SKM-1 (cell line): ENCODE results near the gene GPD2.

Source experiments
- DNase-seq: peaks from one replicate; lab custom pipeline; 2025; ENCODE audit not compliant: unreplicated experiment; lab: John Stamatoyannopoulos, UW

Gene GPD2

DNA sequence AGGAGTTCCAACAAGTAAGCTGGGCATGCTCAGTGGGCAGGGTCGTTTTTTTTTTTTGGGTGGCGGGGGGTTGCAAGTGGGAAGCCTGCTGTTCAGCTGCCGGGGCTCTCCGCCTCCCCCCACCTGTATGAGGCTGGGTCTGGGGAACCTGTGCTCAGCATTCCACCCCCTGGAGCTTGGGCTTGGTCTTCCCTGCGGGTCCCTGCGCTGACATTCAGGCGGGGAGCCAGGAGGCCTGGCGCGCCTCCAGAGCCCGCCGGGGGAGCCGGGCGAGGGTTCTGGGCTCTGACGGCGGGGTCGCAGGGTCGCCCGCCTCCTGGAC is 822 bp upstream of the GPD2 start:
- no peak for DNase-seq

DNA sequence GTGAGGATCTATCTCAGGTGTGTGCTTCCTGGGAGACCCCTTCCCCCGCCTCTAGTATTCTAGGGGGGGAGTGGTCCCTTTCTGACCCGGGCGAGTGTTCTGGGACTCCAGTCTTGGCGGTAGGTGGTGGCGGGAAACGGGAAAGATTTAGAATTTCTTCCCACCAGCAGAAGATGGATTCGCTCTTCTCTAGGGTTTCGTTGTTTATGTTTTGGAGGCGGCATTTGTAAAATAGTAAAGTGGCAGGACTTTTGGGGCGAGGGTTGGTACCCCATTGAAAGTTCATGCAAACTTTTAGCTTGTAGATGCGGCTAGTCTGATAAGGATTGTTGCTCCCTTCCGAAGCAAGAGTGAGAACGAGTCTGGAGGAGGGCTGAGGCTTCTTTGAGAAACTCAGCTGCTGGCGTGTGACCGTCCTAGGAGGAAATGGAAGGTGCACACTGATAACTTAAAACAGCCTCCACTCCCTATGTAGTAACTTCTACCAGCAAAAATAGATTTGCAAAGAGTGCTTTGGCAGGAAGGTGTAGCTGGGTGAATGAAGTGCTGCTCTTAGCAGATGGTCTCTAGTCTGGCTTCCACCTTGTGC is 412 bp downstream of the GPD2 start:
- DNase-seq = no peak

DNA sequence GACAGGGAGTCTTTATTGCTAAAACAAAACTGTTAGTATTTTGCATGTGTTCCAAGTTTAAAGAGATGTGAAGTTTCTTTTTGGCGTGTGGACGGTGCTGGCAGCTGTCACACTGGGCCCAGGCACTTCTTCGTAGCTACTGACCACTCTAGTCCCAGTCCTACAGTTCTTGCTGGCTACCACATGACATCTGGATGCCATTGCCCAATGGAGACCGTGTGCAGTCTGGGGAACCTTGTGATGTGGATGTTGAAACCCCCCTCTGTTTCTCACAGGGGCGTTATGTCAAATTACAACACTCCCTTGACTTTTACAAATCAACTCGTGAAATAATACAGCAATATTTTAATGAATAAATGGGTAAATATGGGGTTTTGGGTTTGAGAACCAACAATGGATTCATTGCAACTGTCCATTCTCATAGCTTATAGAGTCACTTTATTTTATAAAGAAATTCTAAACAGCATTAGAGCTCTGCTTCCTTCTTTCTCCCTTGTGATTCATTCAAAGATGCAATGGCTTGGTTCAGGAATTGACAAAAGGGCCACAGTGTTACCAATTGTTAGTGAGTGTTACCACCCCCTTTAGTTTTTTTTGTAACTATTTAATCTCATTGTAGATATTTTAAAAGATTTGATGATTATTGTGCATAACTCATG is 1.2 kb downstream of the GPD2 start:
- peak; percentile 45 for DNase-seq

DNA sequence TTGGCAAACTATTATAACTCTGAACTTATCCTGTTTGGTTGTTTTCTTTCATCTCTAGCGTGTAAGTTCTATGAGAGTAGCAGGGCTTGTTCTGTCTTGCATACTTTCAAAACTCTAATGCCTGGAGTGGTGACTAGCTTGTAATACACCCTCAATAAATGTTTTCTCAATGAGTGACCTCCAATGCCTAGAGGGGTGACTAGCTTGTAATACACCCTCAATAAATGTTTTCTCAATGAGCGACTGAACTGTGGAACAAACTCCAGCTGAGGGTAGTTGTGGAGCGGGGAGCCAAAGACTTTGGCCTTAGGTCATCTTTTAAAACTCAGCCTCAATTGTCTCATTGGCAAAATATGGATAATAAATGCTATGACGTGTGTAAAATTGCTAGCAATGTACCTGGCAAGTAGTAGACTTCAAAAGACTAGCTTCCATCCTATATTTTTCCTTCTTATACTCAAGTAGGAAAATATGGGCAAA is 1.8 kb downstream of the GPD2 start:
- DNase-seq = no peak

DNA sequence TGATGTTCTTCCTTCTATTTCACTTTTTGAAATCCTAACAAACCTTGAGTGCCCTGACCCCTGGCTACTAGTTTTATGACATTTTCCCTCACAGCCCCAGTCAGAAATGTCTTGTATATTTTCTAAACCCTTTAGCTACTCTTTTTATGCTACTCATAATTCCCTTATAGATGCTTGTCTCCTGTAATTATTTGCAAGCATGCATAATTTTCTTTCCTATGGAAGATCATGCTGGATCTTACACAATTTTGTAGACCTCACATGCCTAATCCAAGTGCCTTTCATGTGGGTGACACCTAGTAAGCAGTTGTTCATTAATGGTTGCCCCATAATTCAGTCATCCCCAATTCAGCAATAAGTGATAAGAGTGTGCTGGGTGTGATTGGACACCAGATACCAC is 6.9 kb downstream of the GPD2 start:
- DNase-seq = no peak

DNA sequence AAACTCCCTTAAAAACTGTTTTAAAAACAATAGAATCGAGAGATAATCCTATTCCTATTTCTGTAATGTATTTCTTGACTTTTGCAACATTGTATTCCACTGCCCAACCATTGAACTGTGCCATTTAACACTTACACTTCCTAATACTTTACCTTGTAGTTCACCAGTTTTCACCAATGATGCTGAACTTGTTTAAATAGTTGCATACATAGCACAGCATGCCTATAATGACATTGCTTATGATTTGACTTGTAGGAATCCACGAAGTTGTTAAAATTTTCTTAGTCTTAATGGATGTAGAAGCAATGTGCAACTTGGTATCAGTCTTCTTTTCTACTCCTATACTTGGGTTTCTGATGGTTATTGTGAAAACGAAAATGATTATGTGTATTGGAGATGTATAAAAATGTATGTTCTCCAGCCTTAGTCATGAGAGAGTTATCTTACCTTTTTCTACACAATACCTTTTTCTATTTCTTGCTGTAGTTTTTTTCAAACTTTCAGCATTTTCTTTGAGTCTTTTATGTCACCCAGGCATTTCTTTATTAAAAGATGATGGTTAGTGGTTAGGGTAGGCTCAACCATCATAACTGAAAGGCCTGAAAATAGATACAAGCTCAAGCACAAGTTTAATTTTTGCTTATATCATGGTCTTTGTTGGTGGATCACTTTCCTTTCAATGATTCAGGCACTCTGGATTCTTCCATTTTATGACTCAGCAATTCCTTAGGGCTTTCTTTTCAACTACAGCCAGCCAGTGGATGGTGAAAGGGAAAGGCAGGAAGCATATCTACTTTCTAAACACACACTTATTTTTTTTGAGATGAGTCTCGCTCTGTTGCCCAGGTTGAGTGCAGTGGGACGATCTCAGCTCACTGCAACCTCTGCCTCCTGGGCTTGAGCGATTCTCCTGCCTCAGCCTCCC is 9.4 kb downstream of the GPD2 start:
- no peak for DNase-seq

DNA sequence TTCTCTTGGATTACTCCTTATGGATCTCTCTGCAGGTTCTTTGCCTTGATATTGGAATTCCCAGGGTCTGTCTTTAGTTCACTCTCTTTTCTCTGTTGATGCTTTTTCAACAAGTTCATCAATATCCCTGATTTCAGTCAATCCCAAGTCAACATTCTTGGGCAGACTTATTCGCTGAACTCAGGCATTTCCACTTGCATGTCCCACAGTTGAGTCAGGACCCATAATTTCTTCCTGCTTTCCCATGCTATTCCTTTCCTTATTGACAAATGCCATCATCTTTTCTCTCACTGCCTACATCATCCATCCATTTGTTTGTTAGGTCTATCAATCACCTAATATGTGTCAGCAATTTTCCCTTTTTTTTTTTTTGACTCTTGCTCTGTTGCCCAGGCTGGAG is 11.6 kb downstream of the GPD2 start:
- no peak for DNase-seq

DNA sequence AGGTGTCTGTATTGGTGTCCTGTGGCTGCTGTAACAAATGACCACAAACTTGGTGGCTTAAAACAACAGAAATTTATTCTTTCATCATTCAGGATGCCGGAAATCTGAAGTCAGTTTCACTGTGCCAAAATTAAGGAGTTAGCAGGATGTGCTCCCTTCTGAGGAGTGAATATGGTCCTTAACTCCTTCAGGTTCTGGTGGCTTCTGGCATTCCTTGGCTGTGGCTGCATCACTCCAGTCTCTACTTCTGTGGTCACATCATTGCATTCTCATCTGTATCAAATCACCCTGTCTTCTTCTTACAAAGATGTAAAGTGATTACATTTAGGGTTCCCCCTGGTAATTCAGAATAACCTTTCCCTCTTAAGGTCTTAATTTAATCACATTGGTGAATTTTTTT is 12.6 kb downstream of the GPD2 start:
- DNase-seq = no peak

DNA sequence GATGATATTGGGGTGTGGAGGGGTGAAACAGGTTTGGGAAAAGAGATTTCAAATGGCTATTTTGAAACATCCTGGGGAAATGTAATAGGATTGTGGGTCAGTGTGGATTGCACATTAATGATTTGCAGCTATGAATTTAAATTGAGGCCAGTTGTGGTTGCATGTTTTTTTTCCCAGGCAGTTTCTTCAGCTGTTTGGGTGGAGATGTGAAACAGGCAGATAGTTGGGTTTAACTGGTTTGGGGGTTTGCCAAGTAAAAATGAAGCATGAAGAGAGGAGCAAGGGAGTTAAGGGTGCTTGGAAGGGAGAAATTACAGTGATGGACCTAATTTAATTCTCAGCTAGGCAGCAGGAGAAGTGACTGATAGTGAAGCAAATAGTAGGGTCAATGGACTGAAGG is 16.8 kb downstream of the GPD2 start:
- no peak for DNase-seq

DNA sequence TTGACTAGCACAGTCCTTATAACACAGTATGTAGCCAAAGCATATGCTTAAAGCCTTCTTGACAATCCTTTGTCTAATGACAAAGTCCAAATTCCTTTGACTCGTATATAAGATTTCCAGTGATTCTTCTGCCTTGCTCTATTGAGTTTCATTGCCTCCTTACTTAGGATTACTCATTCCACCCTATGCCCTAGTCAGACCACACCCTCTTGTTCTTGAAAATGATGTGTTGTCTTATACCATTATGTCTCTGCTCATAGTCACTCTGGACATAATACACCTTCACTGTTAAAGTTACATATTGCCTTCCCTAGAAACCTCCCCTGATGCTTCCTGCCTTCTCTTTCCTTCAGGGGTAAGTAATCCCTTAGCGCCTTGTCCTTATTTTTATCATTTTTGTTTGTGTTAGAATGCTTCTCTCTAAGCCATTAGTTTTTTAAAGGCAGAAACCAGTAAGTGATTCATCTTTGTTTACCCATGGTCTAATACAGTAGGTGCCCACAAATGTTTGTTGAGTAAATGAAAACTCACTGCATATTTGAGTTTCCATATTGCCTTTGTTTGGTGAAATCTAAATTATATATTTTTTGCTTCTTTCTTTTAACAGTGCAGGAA is 19.3 kb downstream of the GPD2 start:
- DNase-seq = no peak

DNA sequence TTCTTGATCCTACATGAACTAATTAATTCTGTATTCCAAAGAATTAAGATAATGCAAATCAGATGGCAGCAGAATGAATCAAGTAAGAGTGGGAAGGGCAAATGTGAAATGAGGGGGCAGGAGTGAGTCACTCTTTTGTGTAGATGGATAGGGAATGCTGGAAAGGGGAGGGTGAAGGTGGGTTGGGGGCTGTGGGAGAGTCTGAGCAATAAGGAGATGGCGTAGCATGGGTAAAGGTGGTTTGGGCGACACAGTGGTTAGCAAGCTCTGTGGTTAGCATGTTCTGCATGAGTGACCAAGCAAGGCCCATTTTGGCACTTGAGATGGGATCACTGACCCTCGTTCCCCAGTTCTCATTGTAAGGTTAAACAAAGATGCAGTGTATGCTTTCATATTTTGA is 20.4 kb downstream of the GPD2 start:
- no peak for DNase-seq

DNA sequence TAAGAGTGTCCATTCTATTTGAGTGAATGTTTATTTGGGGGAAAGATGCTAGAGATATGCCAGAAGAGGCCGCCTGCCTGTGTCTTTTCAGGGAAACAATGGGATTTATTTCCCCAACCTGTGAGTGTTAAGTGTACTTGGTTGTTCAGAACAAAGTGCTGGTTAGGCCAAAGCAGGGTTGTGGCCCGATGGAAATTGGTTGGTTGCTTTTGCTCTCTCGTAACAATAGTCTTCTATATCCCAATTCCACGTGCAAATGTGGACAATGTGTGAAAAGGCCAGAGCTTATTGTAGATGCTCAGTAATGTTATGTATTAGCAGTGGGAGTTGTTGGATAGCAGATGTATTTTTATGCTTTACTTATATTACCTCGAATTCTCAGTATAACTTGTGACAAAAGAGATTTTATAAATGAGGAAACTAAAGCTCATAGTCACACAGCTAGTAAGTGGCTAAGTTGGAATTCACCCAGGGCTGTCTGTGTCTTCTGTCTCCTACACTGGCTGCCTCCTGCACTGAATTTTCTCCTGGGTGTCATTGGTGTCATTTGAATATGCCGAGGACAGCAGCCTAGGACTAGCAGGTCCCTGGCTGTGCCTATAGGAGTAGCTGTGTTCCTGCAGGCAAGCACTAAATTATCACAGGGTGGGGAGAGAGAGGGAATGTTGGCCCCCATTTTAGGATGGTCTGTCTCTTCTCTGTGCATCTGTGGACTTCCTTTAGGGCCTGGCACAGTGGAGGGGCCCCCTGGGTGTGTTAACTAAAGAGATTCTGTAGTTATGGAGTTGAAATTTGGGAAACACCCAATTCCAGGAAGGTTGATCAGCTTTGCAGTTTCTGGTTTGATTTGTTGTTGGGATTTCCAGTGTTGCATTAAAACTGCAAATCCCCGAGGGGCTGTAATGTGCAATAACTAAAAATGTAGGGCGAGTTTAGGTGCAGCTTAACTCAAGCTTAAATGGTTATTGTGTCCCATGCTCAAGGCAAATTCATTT is 21.6 kb downstream of the GPD2 start:
- DNase-seq = no peak

DNA sequence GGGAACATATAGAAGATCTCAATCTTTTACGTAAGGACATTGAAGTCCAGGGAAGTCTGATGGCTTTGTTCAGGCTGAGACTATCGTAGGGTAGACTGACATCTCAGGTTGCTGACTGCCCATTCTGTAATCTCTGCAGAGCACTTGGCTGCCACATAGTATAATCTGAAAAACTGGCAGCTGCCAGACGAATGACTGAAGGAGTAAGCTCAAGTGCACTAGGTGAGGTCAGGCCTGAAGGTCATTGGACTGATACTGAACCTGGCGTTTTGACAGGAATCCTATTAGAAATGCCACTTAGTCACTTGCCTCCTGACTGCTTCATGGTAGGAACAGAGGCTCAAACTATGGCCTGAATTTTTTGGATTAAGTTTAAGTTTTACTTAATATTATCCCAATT is 23.5 kb downstream of the GPD2 start:
- no peak for DNase-seq

DNA sequence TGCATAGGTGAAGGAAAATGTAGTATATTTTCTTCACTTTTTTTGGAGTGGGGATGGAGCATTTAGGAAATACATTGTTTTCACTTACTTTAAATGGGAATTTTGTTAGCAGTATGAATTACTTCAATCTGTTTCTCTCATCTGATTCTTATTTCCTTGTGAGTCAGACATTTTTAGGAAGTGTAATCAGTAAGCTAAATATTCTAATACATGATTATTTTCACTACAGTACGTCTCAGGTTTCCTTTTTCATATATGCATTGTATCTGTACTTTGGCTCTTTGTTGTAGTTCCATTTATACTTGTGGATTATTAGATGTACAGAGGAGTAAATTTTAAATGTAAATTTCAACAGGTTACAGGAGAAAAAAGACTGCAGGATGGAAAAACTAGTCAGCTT is 27.9 kb downstream of the GPD2 start:
- no peak for DNase-seq

DNA sequence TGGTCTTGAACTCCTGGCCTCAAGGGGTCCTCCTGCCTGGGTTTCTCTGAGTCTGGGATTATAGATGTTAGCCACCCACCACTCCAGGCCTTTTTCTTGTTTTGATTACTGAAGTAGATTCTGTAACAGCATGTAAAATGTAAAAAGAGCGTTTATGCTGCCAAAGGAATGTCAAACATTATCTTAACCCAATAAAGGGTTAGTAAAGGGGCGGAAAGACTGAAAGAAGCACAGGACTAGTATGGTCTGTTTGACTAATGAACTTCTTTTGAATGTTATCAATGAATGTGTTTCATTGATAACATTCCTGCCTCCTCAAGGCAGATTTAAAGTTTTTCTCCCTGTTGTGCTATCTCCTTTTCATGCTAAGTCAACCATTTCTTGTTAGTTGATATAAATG is 29.4 kb downstream of the GPD2 start:
- no peak for DNase-seq

DNA sequence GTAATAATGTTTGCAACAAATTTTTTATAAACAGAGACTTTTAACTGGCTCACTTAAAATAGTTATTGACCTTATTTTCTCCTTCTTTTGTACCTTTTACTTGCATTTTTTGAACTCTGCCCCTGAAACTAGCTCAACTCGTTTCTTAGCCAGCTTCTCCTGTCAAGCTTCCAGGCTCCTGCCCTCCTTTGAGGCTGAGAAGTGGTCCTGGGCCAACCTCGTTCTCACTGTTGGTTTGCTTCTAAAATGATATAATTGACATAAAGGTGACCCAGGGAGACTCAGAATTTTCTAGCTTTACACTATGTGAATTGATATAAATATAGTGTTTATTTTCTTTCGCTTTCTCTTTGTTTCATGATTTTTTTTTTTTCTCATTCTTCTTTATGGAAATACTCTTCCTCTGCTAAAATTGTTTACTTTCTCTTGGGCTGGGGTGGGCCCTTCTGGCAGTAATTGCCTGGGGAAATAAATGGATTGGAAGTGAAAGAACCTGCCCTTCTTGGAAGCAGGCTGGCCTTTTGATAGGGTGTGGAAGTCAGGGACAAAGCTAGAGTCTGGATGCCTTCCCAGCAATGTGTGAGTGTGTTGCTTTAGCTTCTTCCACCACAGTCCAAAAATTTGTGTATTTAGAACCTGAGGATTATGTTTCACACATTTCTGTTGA is 30.7 kb downstream of the GPD2 start:
- no peak for DNase-seq

DNA sequence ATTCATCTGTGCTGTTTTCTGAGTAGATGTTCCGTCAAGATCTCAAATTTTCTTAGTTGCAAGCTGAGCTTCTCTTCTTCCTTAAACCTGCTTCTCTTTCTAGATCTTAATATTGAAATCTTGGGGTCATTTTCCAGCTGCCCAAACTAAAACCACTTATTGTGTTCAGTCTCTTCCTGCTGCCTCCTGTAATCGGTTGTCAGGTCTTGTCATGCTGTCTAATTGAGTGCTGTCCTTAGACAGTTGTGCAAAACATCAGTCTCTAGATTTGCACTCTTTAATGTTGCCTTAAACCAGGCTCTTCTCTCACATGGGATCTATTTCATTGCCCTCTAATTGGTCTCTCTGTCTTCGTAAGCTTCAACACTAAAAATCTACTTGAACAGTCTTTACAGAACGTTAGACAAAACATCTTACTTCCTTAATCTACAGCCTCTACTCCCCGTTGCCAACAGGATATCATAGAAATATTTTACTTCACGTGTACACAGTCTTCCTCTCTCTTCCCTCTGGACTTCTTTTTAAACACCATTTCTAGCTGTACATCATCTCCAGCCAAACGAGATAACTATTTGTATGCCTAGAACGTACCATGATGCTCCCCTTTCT is 34.9 kb downstream of the GPD2 start:
- DNase-seq = no peak

DNA sequence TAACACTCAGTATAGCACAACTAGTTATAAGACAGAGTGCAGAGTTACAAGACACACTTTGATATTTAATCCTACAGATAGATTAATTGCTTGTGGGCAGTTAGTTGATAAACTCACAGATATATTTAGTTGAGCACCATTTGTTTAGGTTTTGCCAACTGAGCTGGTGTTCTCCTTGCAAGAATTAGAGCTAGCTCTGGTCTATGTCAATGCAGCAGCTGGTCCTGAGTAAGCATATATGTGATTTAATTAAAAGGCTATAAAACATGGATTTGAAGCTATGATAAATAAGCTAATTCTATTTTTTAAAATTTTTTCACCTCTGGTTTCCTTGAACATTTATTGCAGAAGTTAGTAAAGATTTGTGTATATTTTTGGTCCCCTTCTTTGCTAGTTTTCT is 35.6 kb downstream of the GPD2 start:
- DNase-seq = no peak

DNA sequence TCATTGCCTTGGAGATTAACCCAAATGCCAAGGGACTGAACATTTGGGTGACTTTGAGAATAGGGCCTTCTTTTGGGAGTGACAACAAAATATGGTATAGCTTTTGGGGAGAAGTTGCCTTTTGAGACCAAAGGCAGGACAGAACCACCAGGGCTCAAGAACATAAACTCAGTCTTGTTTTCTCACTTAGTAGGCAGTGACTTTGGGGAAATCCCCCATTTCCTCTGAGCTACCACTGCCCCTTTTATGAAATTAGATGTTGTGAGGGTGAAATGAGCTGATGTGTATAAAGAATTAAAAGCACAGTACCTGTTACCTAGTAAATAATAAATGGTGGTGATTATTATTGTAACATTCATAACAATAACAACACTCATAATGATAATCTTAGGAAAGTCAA is 36.5 kb downstream of the GPD2 start:
- no peak for DNase-seq

DNA sequence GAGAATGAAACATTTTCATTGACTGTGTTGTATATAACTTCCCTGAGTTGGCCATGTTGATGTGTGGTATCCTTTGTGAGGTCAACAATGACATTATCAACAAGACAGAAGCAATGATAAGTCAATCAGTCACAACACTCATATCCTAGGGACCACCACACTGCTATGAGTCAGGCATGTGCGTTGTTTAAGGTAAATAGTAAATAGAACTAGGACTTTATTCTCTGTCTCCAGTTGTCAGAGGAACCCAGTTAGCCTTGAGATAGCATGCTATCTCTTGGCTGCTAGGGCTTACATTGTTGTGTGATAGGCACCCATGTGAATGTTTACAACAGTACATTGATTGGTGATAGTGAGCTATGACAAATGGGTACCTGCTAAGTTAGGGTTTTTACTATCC is 37.3 kb downstream of the GPD2 start:
- no peak for DNase-seq
